ENCODE measurements around the gene TBC1D17.
A peak's percentile ranks its signal among the peaks of the same experiment; 100 is the strongest.

Gene TBC1D17

DNA sequence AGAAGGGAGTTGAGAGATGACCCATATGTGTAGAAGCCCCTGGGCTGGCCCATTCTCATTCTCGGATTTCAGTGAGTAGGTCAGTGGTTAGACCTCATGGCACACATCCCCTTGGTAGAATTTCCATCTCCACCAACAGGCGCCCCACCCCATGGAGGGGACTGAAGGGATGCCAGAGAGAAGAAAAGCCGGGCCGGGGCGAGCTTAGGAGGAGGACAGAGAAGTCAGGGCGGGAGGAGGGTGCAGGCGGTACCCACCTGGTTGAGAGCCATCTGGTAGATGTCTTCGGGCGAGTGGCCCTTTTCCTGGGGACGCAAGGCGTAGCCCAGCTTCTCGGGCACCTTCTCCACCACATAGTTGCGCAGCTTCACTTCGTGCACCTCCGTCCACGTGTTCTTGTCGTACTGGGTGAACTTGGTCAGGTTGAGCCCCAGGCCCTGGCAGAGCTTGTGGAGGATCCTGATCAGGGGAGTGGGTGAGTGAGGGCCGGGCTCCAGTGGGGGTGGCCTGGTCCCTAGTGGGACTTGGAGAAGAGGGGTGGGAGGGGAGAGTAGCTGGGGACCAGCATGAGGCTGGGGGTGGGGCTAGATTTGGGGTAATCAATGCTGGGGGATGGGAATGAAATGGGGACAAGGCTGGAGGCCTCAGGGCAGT, 16.6 kb downstream of the TBC1D17 start:
- DNase-seq (ENCODE audit: low read depth): no peak

DNA sequence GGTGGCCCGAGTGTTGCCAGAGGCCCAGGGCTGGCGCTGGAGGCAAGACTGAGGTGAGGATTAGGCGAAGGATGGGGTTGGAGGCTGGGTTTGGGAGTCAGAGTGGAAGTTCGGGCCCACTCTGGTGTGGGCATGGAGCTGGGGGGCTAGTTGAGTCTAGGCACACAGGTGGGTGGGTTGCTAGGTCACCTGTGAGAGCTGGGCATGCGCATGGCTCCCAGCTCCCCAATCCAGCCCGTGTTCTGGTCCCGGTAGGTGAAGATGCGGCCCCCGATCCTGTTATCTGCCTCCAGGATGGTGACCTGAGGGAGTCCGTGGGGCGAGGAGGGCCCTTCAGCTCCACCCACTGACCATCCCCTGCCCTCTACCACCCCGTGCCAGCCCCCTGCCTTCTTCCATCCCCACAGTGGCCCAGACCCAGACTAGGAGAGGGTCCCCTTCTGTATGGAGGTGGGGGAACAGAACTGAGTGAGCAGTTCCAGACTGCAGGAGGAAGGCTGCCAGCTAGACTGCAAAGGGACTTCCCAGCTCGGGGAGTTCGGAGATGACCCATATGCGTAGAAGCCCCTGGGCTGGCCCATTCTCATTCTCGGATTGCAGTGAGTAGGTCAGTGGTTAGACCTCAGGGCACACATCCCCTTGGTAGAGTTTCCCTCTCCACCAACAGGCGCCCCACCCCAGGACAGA, 17.5 kb downstream of the TBC1D17 start:
- DNase-seq (ENCODE audit: low read depth): no peak

DNA sequence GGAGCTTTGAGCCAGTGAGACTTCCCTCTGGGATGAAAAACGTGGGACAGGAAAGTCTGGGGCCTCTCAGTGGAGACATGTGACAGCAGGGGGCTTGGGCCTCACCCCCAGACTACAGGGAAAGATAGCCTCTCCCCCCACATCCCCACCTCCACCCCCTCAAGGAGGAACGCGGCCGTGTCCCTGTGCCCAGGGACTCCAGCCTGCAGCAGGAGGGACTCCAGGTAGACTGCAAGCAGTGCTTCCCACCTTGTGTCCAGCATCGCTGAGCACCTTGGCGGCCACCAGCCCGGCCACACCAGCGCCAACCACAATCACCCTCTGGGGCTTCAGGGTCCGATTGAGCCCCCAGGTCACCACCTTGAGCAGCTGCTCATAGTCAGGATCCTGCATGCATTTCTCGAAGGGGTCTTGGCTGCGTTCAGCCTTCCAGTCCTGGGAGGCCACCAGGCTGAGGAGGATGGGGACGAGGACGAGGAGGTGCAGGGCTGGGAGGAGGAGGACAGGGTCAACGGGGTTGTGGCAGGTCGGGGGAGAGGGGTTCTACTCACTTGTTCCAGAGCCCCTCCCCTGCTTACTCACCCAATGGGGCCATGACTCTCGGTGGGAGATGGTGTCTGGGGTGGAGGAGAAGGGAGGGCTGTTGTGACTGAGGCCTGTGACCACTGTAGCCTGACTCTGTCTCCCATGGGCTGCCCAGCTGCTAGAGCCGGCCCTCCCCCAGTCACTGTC, 18.2 kb downstream of the TBC1D17 start:
- DNase-seq (ENCODE audit: low read depth): no peak

DNA sequence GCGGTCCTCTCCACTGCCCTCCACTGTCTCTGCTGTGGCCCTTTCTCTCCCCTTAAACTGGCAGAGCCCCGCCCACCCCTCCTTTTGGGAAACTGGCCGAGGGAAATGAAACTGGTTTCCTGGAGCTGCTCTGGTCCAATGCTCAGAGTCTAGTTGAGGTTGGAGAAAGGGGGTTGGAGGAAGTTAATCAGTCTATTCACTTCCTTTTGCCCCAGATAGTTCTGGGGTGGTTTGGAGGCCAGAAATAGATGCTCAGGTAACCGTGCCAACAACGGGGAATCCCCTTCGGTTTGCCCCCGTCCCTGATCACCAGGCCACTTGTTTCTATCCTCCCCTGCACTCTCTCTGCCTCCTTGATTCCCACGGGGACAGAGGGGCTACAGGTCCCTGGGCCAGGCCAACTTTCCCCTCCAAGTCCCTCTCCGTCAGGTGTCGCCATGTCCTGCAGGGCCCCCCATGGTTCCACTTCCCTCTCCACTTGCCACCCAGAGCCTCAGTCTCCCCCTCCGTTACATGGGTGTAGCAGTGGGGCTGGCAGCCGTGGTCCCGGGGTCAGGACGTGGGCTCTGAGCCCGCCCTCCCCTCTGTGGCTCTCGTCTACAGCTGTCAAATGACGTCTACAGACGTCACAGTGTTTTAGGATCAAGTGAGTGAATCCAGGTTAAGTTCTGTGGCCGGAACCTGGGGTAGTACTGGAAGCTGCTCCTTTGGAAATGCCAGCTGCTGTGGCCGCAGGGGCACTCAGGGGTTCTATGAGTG, 19.5 kb downstream of the TBC1D17 start, which contains the start of gene IL4I1:
Gene IL4I1, minus strand, starts transcription at position 25 of the 759 bp plus-strand sequence. CDS start 727 bp downstream, outside the sequence.
- peak; percentile 33 for DNase-seq (ENCODE audit: low read depth)

DNA sequence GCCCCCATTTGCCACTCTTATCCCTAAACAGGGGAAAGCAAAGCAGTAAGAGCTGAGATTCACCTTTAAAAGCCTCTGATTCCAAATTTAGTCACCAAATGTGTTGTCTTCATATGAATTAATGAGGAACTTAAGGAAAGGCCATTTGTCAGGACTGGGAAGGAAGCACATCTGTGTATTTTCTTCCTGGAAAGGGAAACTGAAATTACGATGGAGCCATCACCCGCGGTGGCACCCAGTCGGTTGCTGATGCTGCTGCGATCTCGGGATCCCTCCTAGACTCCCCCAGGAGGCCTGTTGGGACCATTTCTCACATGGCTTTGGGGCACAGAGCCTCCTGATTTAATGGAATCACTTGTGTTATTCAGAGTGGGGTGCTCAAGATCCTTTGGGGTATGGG, 26.6 kb downstream of the TBC1D17 start:
- DNase-seq (ENCODE audit: low read depth): no peak

DNA sequence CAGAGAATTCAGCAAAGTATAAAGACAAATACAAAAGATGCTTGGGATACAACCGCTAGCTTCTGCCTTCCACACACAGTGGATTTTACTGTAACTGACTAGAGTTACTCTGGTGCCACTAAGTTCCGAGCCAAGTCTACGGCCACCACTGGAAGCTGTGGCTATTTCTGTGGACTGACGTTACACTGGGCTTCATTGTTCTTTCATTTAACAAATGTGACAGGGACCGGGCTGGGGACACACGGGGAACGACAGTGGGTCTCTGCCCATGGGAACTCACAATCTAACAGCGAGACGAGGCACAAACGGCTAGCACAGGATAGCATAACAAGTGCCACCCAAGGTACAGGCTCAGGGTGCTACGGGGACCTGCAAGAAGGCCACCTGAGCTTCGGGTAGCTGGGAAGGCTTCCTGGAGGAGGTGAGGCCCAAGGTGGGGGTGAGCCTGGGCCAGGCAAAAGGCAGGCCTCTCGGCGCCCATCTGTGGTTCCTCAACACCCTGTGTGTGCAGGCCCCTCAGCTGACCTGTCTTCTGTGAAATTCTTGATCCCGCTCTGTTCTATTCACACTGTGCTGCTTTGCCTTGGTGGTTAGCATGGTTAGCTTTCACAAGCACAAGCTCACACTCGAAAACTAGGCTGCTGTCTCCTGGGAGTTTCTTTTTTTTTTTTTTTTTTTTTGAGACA, 29.5 kb downstream of the TBC1D17 start:
- no peak for DNase-seq (ENCODE audit: low read depth)

DNA sequence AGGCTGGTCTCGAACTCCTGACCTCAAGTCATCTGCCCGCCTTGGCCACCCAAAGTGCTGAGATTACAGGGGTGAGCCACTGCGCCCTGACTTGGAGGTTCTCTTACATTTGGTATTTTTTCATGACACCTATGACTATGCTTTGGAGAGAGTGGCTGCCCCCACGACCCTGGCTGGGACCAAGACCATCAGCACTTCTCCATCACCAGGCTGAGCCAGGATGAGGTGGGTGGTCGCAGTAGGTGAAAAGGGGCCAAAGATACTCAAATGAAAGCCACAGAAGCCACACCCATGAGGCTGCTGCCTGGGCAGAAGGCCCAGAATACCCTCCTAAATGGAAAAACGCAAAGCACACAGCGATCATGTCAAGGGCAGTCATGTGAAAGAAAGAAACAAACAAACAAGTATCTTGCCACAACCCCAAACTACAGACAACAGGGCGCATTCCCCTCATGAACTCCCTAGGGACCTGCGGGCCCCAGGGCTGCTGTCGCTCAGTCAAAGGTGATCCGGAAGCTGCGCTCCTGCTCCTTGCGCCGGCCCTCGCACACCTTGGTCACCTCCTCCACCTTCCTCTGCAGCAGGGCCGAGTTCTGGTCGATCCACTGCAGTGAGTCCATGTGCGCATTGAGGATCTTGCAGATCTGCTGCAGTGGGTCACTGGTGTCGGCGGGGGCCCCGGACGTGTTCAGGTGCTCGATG, 30.4 kb downstream of the TBC1D17 start:
- no peak for DNase-seq (ENCODE audit: low read depth)

DNA sequence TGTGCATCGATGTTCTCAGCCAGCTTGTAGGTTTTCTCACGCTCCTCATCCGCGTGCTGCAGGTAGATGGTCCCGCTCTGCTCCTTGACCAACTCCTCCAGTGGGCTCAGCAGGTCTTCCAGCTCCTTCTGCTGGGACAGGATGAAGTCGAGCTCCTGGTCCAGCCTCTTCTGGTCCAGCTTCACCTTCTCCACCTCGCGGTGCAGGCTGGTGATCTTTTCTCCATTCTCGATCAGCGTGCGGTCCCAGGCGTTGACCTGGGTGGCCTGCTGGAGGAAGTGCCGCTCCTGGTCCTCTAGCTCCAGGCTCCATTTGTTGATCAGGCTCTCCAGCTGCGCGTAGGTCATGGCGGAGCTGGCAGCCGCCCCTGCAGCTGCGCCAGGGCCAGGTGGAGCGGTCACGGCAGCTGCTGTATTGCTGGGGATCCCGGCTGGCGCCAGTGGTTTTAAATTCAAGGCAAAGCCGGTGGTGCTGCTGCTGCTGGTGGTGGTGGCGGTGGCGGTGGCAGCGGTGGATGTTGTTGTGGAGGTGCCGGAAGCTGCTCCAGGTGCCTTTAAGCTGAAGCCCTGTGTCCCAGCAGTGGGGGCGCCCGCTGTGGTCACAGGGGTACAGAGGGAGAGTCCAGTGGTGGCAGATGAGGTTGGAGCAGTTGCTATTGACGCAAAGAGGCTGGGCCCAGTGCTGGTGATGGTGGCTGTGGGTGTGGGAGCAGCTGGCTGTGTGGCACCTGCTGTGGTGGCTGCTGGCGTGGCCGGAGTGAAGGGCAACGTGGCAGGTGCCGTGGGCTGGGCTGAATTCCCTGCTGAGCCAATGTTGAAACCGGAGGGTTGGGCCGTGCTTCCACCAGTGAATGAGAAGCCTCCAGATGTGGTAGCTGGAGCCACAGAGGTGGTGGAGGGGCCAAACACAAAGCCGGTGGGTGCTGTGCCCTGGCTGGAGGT, 31.2 kb downstream of the TBC1D17 start:
- no peak for DNase-seq (ENCODE audit: low read depth)

DNA sequence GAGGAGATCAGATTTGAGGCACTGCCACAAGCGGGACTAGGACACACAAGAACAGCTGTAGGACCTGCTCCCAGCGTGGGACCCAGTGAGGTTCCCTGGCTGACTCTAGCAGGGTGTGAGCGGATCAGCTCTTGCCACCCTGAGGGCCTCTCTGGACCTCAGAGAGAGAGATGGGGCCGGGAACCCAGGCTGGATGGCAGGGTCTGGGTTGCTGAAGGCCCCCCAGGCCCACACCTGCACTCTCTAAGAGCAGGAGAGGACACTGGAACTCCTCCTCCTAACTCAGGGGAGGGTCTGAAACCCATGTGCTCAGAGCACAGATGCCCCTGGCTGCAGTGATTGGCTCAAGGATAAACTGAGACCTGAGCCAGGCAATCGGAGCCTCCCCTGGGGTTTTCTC, 32.7 kb downstream of the TBC1D17 start:
- no peak for DNase-seq (ENCODE audit: low read depth)

DNA sequence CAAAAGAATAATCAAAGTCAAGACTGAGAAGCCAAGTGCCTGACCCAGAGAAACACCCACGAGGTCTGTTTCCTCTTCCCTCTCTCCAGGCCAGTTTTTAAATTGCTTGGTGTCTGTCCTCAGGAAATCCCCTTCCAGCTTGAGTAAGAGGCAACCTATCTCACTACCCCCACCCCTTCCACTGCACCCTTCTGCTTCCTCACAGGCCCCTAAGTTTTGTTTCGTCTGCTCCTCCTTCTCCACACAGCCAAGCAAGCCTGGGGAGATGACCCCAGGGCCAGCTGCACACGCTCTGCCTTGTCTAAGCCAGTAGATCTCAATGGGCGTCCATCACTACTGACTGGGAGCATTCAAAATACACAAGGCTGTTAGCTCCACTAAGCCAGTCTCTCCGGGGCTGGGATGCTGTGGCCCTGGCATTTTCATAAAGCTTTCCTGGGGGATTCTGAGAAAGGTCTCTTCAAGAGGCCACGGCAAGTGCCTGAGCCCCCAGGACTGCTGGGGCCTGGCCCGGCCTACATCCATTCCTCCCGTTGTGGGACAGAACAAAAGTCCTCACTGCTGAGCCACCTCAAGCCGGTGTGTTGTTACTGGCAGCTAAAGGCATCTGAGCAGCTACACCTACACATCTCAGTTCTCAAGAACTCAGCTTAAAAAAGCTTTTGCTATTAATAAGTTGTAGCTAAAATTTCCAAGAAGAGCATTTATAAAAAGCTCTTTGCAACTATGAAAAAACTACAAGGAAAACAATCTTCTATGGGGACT, 34.1 kb downstream of the TBC1D17 start:
- DNase-seq (ENCODE audit: low read depth): no peak

DNA sequence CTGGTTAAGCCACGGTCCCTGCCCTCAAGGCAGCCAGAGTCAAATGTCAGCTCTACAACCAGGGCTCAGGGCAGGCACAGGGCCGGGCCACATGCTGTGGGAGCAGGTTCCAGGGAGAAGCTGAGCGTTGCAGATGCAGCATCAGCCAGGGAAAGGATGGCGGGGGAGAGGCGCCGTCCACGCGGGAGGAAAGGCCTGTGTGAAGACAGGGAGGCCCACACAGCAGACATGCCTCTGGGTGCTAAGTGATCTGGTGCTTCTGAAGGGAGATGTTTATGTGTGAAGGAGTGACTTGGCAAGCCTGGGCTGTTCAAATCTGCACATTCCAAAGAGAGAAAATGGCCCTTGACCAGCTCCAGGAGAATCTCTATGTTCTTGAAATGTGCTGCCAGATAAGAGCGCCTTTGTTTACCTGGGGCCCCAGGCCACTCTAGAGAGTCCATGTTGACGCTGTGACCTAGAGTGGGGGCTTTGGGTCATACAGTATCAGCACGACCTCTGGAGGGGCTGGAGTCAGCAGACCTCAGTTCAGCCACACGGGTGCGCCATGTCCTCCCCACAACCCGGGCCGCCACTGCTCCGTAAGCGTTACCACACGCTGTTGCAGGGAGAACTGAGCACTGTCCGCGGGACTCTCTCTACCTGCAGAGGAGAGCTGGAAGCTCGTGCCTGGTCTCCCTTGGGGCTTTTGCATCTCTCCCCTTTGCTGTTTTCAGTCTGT, 35.6 kb downstream of the TBC1D17 start:
- DNase-seq (ENCODE audit: low read depth): no peak

DNA sequence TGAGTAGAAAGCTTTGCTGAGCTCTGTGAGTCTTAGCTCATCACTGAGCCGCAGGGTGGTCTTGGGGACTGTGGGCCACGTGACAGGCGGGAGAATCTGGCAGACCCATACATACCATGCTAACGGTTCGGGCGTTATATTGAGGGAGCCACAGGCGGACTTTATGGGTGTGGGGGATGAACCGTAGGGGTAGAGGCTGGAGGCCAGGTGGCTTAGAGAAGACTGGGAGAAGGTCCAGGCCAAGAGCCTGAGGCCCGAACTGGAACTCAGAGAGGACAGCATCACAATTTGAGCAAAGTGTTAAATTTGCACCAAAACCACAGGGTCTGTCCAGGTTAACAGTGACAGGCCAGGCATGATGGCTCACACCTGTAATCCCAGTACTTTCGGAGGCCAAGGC, 36.2 kb downstream of the TBC1D17 start:
- DNase-seq (ENCODE audit: low read depth): no peak

DNA sequence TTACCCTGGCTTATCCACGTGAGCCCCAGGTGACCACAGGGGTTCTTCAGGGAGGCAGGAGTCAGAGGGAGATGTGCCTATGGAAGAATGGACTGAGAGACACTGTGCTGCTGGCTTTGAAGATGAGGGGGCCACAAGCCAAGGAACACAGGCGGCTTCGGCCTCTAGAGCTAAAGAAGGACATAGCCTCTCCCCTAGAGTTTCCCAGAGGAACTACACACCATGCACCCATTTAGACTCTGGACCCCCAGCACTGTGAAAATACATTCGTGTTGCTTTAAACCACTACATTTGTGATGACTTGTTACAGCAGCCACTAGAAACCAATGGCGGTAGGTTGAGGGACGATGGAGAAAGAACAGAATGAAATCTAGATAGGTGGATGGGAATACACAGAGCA, 37.8 kb downstream of the TBC1D17 start:
- no peak for DNase-seq (ENCODE audit: low read depth)

DNA sequence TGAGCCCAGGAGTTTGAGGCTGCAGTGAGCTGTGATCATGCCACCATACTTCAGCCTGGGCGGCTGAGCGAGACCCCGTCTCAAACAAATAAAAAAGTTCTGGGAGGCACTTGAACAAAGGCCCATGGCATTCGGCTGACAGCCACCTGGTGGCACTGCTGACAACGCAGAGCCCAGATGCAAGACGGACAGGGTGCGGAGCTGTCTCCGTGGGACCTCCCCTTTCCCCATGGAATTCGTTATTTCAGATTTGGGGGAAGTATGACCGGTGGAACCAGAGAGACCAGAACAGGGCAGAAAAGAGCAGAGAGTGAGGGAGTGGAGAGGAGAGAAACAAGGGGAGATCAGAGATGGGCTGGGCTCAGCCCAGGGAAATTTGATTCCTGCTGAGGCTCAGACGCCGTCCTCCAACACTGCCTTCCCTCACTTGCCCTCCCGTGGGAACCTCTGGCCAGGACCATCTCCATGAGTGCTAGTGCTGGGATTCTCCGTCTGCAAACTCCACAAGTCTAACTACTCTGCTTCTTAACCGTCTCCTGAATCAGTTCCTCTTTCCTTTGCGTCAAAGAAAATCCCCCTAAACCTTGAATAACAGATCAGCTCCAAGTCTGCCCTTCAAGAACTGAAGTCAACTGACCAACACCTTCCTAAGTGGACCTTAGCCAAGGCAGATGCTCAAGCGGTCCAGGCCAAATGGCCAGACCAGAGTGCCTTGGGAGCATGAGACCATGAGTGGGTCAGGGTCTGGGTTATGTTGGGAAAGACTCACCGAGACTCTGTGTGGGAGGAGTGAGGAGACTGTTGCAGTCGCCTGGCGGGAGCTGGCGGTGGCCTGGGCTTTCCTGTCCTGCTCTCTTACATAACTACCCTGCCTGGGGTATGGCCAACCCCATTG, 39.6 kb downstream of the TBC1D17 start:
- DNase-seq (ENCODE audit: low read depth): no peak

DNA sequence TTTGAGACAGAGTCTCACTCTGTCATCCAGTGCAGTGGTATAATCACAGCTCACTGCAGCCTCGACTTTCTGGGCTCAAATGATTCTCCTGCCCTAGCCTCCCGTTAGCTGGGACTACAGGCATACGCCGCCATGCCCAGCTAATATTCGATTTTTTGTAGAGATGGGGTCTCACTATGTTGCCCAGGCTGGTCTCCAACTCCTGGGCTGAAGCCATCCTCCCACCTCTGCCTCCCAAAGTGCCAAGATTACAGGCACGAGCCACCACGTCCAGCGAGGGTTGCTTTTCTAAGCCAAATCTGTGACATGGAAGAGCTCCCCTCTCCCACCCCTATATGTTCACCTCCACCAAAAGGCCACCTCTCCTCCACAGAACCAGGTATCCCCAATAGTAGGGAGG, 40.6 kb downstream of the TBC1D17 start:
- DNase-seq (ENCODE audit: low read depth): no peak

DNA sequence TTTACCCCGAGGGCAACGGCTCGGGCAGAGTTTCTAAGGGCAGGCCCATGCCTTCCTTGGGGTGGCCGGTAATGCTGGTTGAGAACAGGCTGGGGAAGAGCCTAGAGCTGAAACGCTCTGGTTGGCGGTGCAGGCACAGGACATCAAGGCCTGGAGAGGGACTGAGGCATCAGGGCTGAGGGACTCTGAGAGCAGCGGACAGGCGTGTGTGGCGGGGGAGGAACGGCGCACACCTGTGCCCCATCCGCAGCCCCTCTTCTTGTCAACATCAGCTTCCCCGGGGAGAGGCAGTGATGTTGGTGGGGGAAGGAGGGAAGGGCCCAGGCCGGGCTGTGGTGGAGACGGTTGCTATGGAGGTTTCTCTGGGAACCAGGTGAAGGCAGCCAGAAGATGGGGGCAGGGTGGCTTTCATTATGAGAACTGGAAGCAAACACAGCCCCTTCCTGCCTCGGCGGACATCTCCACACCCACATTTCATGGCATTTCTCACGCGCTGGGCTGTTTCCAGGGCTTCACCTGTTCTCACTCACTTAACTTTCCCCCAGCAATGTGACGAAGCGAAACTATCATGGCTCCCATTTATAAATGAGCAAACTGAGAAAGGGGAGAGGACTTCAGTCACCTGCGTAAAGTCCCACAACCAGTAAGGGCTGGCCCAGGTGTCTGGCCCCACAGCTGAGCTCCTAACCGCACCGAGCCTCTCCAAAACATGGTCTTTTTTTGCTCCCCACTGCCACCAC, 43.3 kb downstream of the TBC1D17 start:
- DNase-seq (ENCODE audit: low read depth): no peak

All from activated T-helper 1 cell treated with Interleukin-2 at 50 U/mL for 16 hours (primary cell).